BLaER1 treated with 17β-estradiol and CSF1 and Interleukin-3, amounts not matched to agents 10 nM and 100 nM (cell line): Measurements from ENCODE around the gene PROZ.

ENCODE experiments used
- H3K27ac ChIP-seq, 11 experiments: shearing (Covaris generic); formaldehyde crosslinking; 2 replicates each; pipeline ENCODE4 v1.8.1; 2022
- H3K27me3 ChIP-seq, 11 experiments: shearing (Covaris generic); formaldehyde crosslinking; 2 replicates each; pipeline ENCODE4 v1.8.1; 2022
- H3K36me3 ChIP-seq, 11 experiments: shearing (Covaris generic); formaldehyde crosslinking; 2 replicates each; pipeline ENCODE4 v1.8.1; 2022
- H3K4me1 ChIP-seq, 10 experiments: shearing (Covaris generic); formaldehyde crosslinking; 2 replicates each; pipeline ENCODE4 v1.8.1; 2022
- H3K4me2 ChIP-seq, 11 experiments: shearing (Covaris generic); formaldehyde crosslinking; 2 replicates each; pipeline ENCODE4 v1.8.1; 2022
- H3K4me3 ChIP-seq, 10 experiments: shearing (Covaris generic); formaldehyde crosslinking; 2 replicates each; pipeline ENCODE4 v1.8.1; 2022
- H3K9ac ChIP-seq, 11 experiments: shearing (Covaris generic); formaldehyde crosslinking; 2 replicates each; pipeline ENCODE4 v1.8.1; 2022
- H3K9me3 ChIP-seq, 11 experiments: shearing (Covaris generic); formaldehyde crosslinking; replicated peaks in 1 of 11; 2 replicates each; pipeline ENCODE4 v1.8.1; 2022
- H4K20me1 ChIP-seq, 11 experiments: shearing (Covaris generic); formaldehyde crosslinking; 2 replicates each; pipeline ENCODE4 v1.8.1; 2022
- Cebpa-rat ChIP-seq, 11 experiments: shearing (Covaris generic); IDR thresholded peaks; 2 replicates each; pipeline ENCODE4 v1.8.1; 2022

PROZ gene

DNA sequence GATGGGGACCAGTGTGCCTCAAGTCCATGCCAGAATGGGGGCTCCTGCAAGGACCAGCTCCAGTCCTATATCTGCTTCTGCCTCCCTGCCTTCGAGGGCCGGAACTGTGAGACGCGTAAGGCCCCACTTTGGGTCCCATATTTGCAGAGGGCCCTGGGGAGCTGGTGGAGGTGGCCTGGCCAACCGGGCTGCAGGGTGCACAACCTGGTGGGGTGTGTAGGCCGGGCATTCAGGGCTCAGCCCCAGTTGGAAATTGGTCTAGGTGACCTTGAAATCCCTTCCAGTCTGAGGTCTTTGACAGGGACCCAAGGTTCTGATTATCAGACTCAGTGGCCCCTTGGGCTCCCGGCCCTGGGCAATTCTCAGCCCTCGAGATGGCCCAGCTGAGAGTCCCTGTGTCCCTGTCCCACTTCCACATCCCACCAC is 44.6 kb upstream of the PROZ start:
- peaks cover 0 to 4% (median 0%) of the 10 kb centered on the region in 11 experiments; a peak in 1 of 22 replicates for H4K20me1 ChIP-seq
- no peak overlapping the region for H3K9ac ChIP-seq
- H3K27me3 ChIP-seq: no peaks in the 10 kb centered on the region
- no peak for TF ChIP-seq Cebpa-rat (IDR thresholded peaks at IDR 0.05)
- peaks cover 0 to 14% (median 7%) of the 10 kb centered on the region in 10 experiments; a peak in 7 of 20 replicates for H3K4me1 ChIP-seq
- H3K4me2 ChIP-seq: no peak overlapping the region
- no peak overlapping the region for H3K4me3 ChIP-seq
- H3K9me3 ChIP-seq: peaks cover 21 to 24% (median 22%) of the 10 kb centered on the region in 11 experiments
- H3K27ac ChIP-seq: no peak overlapping the region
- no peaks in the 10 kb centered on the region for H3K36me3 ChIP-seq

- H3K9ac ChIP-seq: no peak overlapping the region
- H3K27me3 ChIP-seq: no peaks in the 10 kb centered on the region
- no peak for TF ChIP-seq Cebpa-rat (IDR thresholded peaks at IDR 0.05)
These were observed 43.7 kb upstream of the PROZ start for GRCh38 chr13:113114511-113115362.

GRCh38 chr13:113115363-113116205 is 42.9 kb upstream of the PROZ start:
- no peak overlapping the region for H3K9ac ChIP-seq
- peaks cover 0 to 14% (median 7%) of the 10 kb centered on the region in 10 experiments; a peak in 7 of 20 replicates for H3K4me1 ChIP-seq
- no peak overlapping the region for H3K4me3 ChIP-seq
- H3K9me3 ChIP-seq: peaks cover 3 to 6% (median 5%) of the 10 kb centered on the region in 11 experiments; a peak in 21 of 22 replicates
- no peaks in the 10 kb centered on the region for H3K27me3 ChIP-seq
- TF ChIP-seq Cebpa-rat (IDR thresholded peaks at IDR 0.05): no peak
- H3K36me3 ChIP-seq: no peaks in the 10 kb centered on the region
- no peak overlapping the region for H3K27ac ChIP-seq
- peaks cover 0 to 4% (median 0%) of the 10 kb centered on the region in 11 experiments; a peak in 1 of 22 replicates for H4K20me1 ChIP-seq
- H3K4me2 ChIP-seq: no peak overlapping the region

More at GRCh38 chr13:113114511-113115362, 43.7 kb upstream of the PROZ start:
- no peak overlapping the region for H3K27ac ChIP-seq
- H3K4me3 ChIP-seq: no peak overlapping the region
- H4K20me1 ChIP-seq: peaks cover 0 to 4% (median 0%) of the 10 kb centered on the region in 11 experiments; a peak in 1 of 22 replicates
- peaks cover 0 to 14% (median 7%) of the 10 kb centered on the region in 10 experiments; a peak in 7 of 20 replicates for H3K4me1 ChIP-seq
- H3K4me2 ChIP-seq: no peak overlapping the region
- no peaks in the 10 kb centered on the region for H3K36me3 ChIP-seq
- peaks cover 12 to 15% (median 14%) of the 10 kb centered on the region in 11 experiments for H3K9me3 ChIP-seq

- H3K27ac ChIP-seq: no peak overlapping the region
- no peaks in the 10 kb centered on the region for H3K36me3 ChIP-seq
- H3K9ac ChIP-seq: no peak overlapping the region
- H3K27me3 ChIP-seq: no peaks in the 10 kb centered on the region
- no peak overlapping the region for H3K4me3 ChIP-seq
- peaks cover 0 to 4% (median 0%) of the 10 kb centered on the region in 11 experiments; a peak in 2 of 22 replicates for H4K20me1 ChIP-seq
- TF ChIP-seq Cebpa-rat (IDR thresholded peaks at IDR 0.05): no peak
- H3K4me2 ChIP-seq: no peak overlapping the region
- H3K9me3 ChIP-seq: no peaks in the 10 kb centered on the region
- H3K4me1 ChIP-seq: peaks cover 0 to 14% (median 7%) of the 10 kb centered on the region in 10 experiments; a peak in 7 of 20 replicates
These were observed 42.1 kb upstream of the PROZ start for GRCh38 chr13:113116206-113116800.

DNA sequence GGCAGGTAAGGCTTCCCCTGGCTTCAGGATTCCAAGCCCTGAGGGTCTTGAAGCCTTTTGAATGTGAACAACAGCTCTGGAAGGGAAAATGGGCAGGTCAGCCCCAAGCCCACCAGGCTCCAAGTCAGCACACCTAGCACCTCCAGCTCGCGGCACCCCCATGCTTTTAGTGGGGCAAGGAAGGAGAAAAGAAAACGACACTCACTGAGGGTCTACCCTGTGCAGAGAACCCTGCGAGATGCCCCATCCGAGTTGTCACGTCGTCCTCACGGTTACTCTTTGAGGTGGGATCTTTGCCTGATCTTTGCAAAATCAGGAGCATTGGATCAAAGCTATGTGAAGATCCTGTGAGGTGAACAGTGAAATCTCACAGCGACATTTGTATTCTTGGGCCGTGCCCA is 41.6 kb upstream of the PROZ start:
- Histone ChIP-seq H3K36me3 (no peaks in the 10 kb centered on the region), H3K4me3 (no peak overlapping the region), H3K4me2 (no peak overlapping the region), H3K9ac (no peak overlapping the region), H3K27me3 (no peaks in the 10 kb centered on the region), H3K27ac (no peak overlapping the region), H3K4me1 (peaks cover 0 to 14% (median 7%) of the 10 kb centered on the region in 10 experiments; a peak in 7 of 20 replicates), H3K9me3 (no peaks in the 10 kb centered on the region), H4K20me1 (peaks cover 0 to 4% (median 0%) of the 10 kb centered on the region in 11 experiments; a peak in 2 of 22 replicates)
- TF ChIP-seq Cebpa-rat (IDR thresholded peaks at IDR 0.05): no peak

GRCh38 chr13:113117335-113117872 is 41.0 kb upstream of the PROZ start:
- no peak overlapping the region for H3K27ac ChIP-seq
- H4K20me1 ChIP-seq: peaks cover 0 to 4% (median 0%) of the 10 kb centered on the region in 11 experiments; a peak in 2 of 22 replicates
- peak in 2 of 11 experiments; percentile 19 to 49; a peak in 1 of 22 replicates for TF ChIP-seq Cebpa-rat (IDR thresholded peaks at IDR 0.05)
- peaks cover 0 to 14% (median 7%) of the 10 kb centered on the region in 10 experiments; a peak in 7 of 20 replicates for H3K4me1 ChIP-seq
- no peaks in the 10 kb centered on the region for H3K9me3 ChIP-seq
- H3K9ac ChIP-seq: no peak overlapping the region
- peak overlapping the region in 2 of 11 experiments; percentile 12 to 14; a peak in 2 of 22 replicates for H3K4me2 ChIP-seq
- no peaks in the 10 kb centered on the region for H3K36me3 ChIP-seq
- no peaks in the 10 kb centered on the region for H3K27me3 ChIP-seq
- H3K4me3 ChIP-seq: no peak overlapping the region

- Histone ChIP-seq H3K4me2 (peak overlapping the region in 4 of 11 experiments; percentile 12 to 25 (median 16); a peak in 4 of 22 replicates), H4K20me1 (peaks cover 0 to 4% (median 0%) of the 10 kb centered on the region in 11 experiments; a peak in 2 of 22 replicates), H3K4me3 (no peak overlapping the region), H3K9me3 (no peaks in the 10 kb centered on the region), H3K9ac (no peak overlapping the region), H3K27ac (no peak overlapping the region), H3K36me3 (no peaks in the 10 kb centered on the region), H3K27me3 (no peaks in the 10 kb centered on the region), H3K4me1 (peaks cover 0 to 14% (median 7%) of the 10 kb centered on the region in 10 experiments; a peak in 7 of 20 replicates)
- TF ChIP-seq Cebpa-rat (IDR thresholded peaks at IDR 0.05): no peak
These were observed 40.6 kb upstream of the PROZ start for GRCh38 chr13:113117911-113118260.

GRCh38 chr13:113118261-113119021 is 40.0 kb upstream of the PROZ start:
- TF ChIP-seq Cebpa-rat (IDR thresholded peaks at IDR 0.05): no peak
- H3K4me3 ChIP-seq: no peak overlapping the region
- H3K9ac ChIP-seq: no peak overlapping the region
- H4K20me1 ChIP-seq: peaks cover 0 to 1% (median 0%) of the 10 kb centered on the region in 11 experiments; a peak in 2 of 22 replicates
- H3K4me1 ChIP-seq: peaks cover 0 to 14% (median 6%) of the 10 kb centered on the region in 10 experiments; a peak in 7 of 20 replicates
- H3K36me3 ChIP-seq: no peaks in the 10 kb centered on the region
- peak overlapping the region in 3 of 11 experiments; percentile 12 to 25 (median 18); a peak in 3 of 22 replicates for H3K4me2 ChIP-seq
- no peaks in the 10 kb centered on the region for H3K27me3 ChIP-seq
- H3K27ac ChIP-seq: no peak overlapping the region
- no peaks in the 10 kb centered on the region for H3K9me3 ChIP-seq
